Activated CD8-positive, alpha-beta memory T cell treated with anti-CD3 and anti-CD28 coated beads for 4 hours (primary cell): ENCODE results near the gene PDXK.

Source experiments
- DNase-seq, 2 donors: peaks; one replicate each; pipeline ENCODE4 v3.0.0-alpha.2; 2020; ENCODE audit warnings: low read depth in 2 of 2

Gene PDXK

GRCh38 chr21:43741423-43742096 lies 22.6 kb downstream of the PDXK start:
- no peak for DNase-seq

- no peak for DNase-seq
Measured at GRCh38 chr21:43743947-43744346, 25.0 kb downstream of the PDXK start.

- DNase-seq, result no peak
Measured at GRCh38 chr21:43744725-43745124, 25.8 kb downstream of the PDXK start.

- DNase-seq, result no peak
Measured at GRCh38 chr21:43745772-43746517, 27.0 kb downstream of the PDXK start.

- no peak for DNase-seq
Measured at GRCh38 chr21:43748622-43749021, 29.7 kb downstream of the PDXK start.

GRCh38 chr21:43749651-43750262 lies 30.8 kb downstream of the PDXK start:
- no peak for DNase-seq

- no peak for DNase-seq
Measured at GRCh38 chr21:43750339-43751033, 31.6 kb downstream of the PDXK start.

GRCh38 chr21:43751955-43752591 lies 33.1 kb downstream of the PDXK start:
- DNase-seq, result no peak

GRCh38 chr21:43752758-43753438 lies 34.0 kb downstream of the PDXK start:
- DNase-seq, result no peak

GRCh38 chr21:43753439-43753799 lies 34.5 kb downstream of the PDXK start:
- DNase-seq, result no peak

GRCh38 chr21:43754948-43755781 lies 36.2 kb downstream of the PDXK start:
- no peak for DNase-seq

GRCh38 chr21:43755820-43756594 lies 37.1 kb downstream of the PDXK start:
- DNase-seq, result no peak

- no peak for DNase-seq
Measured at GRCh38 chr21:43757601-43758000, 38.7 kb downstream of the PDXK start.

- no peak for DNase-seq
Measured at GRCh38 chr21:43758111-43758641, 39.2 kb downstream of the PDXK start.

- DNase-seq, result no peak
Measured at GRCh38 chr21:43758811-43759210, 39.9 kb downstream of the PDXK start.

- no peak for DNase-seq
Measured at GRCh38 chr21:43759651-43760050, 40.7 kb downstream of the PDXK start.

- DNase-seq, result no peak
Measured at GRCh38 chr21:43760391-43760958, 41.5 kb downstream of the PDXK start.

GRCh38 chr21:43761886-43762285 lies 43.0 kb downstream of the PDXK start:
- DNase-seq, result no peak
